B cell (primary cell): ENCODE measurements around the gene ZBTB33. TPM values are rescaled to one million over a fixed set of nuclear protein-coding genes. Genes with fewer than 3 reads are reported as not detected.

Experiments used
- ATAC-seq: fragments of 200-7000 bp; cut with Tn5 transposase; one replicate; pipeline ENCODE4 v1.10.0; 2021; ENCODE audit warnings: low read depth, mild to moderate bottlenecking, moderate number of reproducible peaks, moderate library complexity
- CTCF ChIA-PET: fragments of 350-600 bp; sonication (Branson Sonifier 250); formaldehyde crosslinking; loops from one replicate; lab custom pipeline; 2021; ENCODE audit warnings: antibody characterized with exemption, inconsistent platforms; lab: Charles Lee
- POLR2A ChIA-PET: fragments of 350-600 bp; sonication (Branson Sonifier 250); formaldehyde crosslinking; loops from one replicate; lab custom pipeline; 2021; ENCODE audit warnings: antibody characterized with exemption; lab: Charles Lee
- DNase-seq: peaks from one replicate; pipeline ENCODE4 v3.0.0; 2013
- H2AFZ ChIP-seq: 2 replicates; pipeline ENCODE4 v1.6.1; 2012; ENCODE audit warnings: mild to moderate bottlenecking, low read depth, low read length; ENCODE audit not compliant: insufficient read depth, poor library complexity, severe bottlenecking
- H3K27ac ChIP-seq, 2 donors: 1 replicate in 1 of 2; 2 replicates in 1 of 2; pipeline ENCODE4 v1.5.1; 2012 to 2013; ENCODE audit warnings: low read length in 2 of 2, mild to moderate bottlenecking in 2 of 2, moderate library complexity in 1 of 2
- H3K27me3 ChIP-seq, 4 experiments: fragments of 200-600 bp in 1 of 4; sonication (generic) in 1 of 4; replicated peaks in 1 of 4; 1 replicate in 2 of 4; 2 replicates in 2 of 4; pipeline versions ENCODE4 v1.6.1 to v1.7.0; 2013 to 2016; ENCODE audit warnings: low read length in 3 of 4, mild to moderate bottlenecking in 2 of 4, mixed read lengths in 1 of 4, moderate library complexity in 1 of 4; ENCODE audit not compliant: insufficient read depth in 4 of 4, control insufficient read depth in 3 of 4; ENCODE audit errors: control extremely low read depth in 1 of 4
- H3K36me3 ChIP-seq, 2 experiments: replicated peaks in 1 of 2; 1 replicate in 1 of 2; 2 replicates in 1 of 2; pipeline versions ENCODE4 v1.6.1 to v1.7.1; 2013; ENCODE audit warnings: low read length in 1 of 2; ENCODE audit not compliant: insufficient read depth in 2 of 2, control insufficient read depth in 1 of 2; ENCODE audit errors: control extremely low read depth in 1 of 2, extremely low read depth in 1 of 2
- H3K4me1 ChIP-seq, 2 donors: fragments of 200-600 bp in 1 of 2; sonication (generic) in 1 of 2; 1 replicate in 1 of 2; 2 replicates in 1 of 2; pipeline versions ENCODE4 v1.5.1 to v1.6.1; 2013 to 2017; ENCODE audit warnings: low read length in 2 of 2; ENCODE audit not compliant: control insufficient read depth in 2 of 2, insufficient read depth in 2 of 2
- H3K4me2 ChIP-seq: replicated peaks from 2 replicates; pipeline ENCODE3; 2012; ENCODE audit warnings: mild to moderate bottlenecking, low read depth, low read length; ENCODE audit not compliant: poor library complexity, severe bottlenecking
- H3K4me3 ChIP-seq, 5 experiments: fragments of 200-600 bp in 1 of 5; sonication (generic) in 1 of 5; 1 replicate in 3 of 5; 2 replicates in 2 of 5; pipeline versions ENCODE4 v1.5.1 to v1.7.0; 2011 to 2016; ENCODE audit warnings: low read length in 4 of 5, mild to moderate bottlenecking in 4 of 5, low read depth in 2 of 5, control low read depth in 1 of 5, moderate library complexity in 1 of 5; ENCODE audit not compliant: insufficient read depth in 1 of 5; ENCODE audit errors: control extremely low read depth in 1 of 5, extremely low read depth in 1 of 5
- H3K79me2 ChIP-seq: fragments of 200-600 bp; sonication (generic); one replicate; pipeline ENCODE4 v1.6.0; 2016; ENCODE audit warnings: low read length; ENCODE audit not compliant: control insufficient read depth, insufficient read depth
- H3K9ac ChIP-seq: fragments of 200-600 bp; sonication (generic); 2 replicates; pipeline ENCODE4 v1.6.1; 2017; ENCODE audit warnings: mild to moderate bottlenecking, low read length, moderate library complexity
- H3K9me3 ChIP-seq, 3 donors: one replicate each; pipeline versions ENCODE4 v1.6.1 to v1.7.1; 2013; ENCODE audit warnings: low read length in 2 of 3; ENCODE audit not compliant: control insufficient read depth in 2 of 3, insufficient read depth in 1 of 3; ENCODE audit errors: control extremely low read depth in 1 of 3
- H4K20me1 ChIP-seq: 2 replicates; pipeline ENCODE4 v1.6.0; 2012; ENCODE audit warnings: mild to moderate bottlenecking, low read length; ENCODE audit not compliant: insufficient read depth, control insufficient read depth, poor library complexity, severe bottlenecking
- H3K27ac Mint-ChIP-seq: one replicate; pipeline ENCODE4 v1.8.0; 2021; ENCODE audit warnings: mixed read lengths
- H3K27me3 Mint-ChIP-seq: one replicate; pipeline ENCODE4 v1.8.0; 2021; ENCODE audit warnings: mixed read lengths
- H3K4me1 Mint-ChIP-seq: one replicate; pipeline ENCODE4 v1.8.0; 2021; ENCODE audit warnings: mixed read lengths
- H3K4me3 Mint-ChIP-seq: one replicate; pipeline ENCODE4 v1.8.0; 2021; ENCODE audit warnings: mixed read lengths
- H3K9me3 Mint-ChIP-seq: one replicate; pipeline ENCODE4 v1.8.0; 2022; ENCODE audit warnings: mixed read lengths; ENCODE audit not compliant: insufficient read depth
- EZH2 ChIP-seq: IDR thresholded peaks from 2 replicates; pipeline ENCODE4 v1.6.1; 2012; ENCODE audit warnings: borderline replicate concordance, low read depth, mild to moderate bottlenecking, moderate library complexity, low read length; ENCODE audit not compliant: insufficient read depth, poor library complexity, severe bottlenecking
- WGBS: methylation state at CpG from one replicate; pipeline ENCODE4 v1.1.5; 2013; ENCODE audit warnings: missing lambda C conversion rate; ENCODE audit not compliant: insufficient coverage; 5-methylcytosine and 5-hydroxymethylcytosine counted together
- intact Hi-C: fragments of 100-400 bp; cut with micrococcal nuclease; formaldehyde crosslinking; loops from one replicate; pipeline ENCODE4 v1.10.0; 2022
- polyA plus RNA-seq: library from polyadenylated mRNA; depleted of rRNA; stranded (reverse); fragments of >200 nt; gene quantifications from 2 replicates; pipeline ENCODE4 v1.2.3, GENCODE V29; 2012
- total RNA-seq, 2 donors: library from RNA; stranded (reverse); fragments of 120-200 nt in 1 of 2; gene quantifications; 1 replicate in 1 of 2; 2 replicates in 1 of 2; pipeline versions ENCODE4 v1.2.3 to v1.2.4, GENCODE V29; 2013 to 2022
- TF ChIP-seq, protein P1 (sequence below): fragments of 200-600 bp; IDR thresholded peaks from one replicate; pipeline ENCODE4 v1.8.0; 2022; ENCODE audit warnings: antibody characterized with exemption, mild to moderate bottlenecking

Gene ZBTB33
- total and polyA plus RNA-seq, 2 donors (not counting 1 experiment from before 2014, with no cell fraction given): 4.6 to 21.6 TPM

DNA sequence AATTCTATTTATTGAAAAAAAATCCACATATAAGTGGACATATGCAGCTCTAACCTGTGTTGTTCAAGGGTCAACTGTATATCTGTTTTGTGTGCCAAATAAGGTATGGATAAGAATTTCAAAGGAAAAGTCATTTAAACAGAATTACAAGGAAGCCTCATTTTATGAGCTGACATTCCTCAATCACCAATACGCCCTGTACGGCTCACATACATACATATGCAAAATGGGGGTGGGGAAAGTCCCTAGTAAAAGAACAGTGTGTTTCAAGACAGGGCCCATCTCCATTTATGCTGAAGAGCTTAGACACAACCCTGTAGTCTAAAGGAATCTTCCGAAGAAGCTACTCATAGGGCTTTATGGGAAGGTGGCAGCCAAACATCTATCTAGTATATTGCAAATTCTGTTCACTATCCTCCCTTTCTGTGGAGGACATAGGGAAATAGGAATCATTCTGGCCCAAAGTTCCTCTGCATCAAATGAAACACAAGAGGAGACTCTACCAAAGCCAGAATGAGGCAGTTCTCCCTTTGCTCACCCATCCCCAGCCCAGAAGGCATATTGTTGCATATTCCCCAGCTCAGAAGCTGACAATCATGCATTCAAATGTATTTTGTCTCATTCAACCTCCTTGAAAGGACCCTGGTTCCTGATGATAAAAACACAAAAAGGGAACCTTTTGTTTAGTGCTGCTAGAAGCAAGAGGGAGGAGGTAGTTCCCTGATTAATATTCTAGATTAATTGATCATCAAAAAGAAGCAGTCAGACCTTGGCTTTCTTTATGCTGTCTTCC lies 13.7 kb upstream of the ZBTB33 start:
- no peak overlapping the region for H3K4me2 ChIP-seq
- no peaks in the 10 kb centered on the region for H3K4me1 ChIP-seq
- ChIA-PET POLR2A (no interaction called here), CTCF (no interaction called here)
- no CpG with 5 or more reads among the region's 3 CpGs for WGBS
- H3K4me1 Mint-ChIP-seq: no peaks in the 10 kb centered on the region
- H3K9ac ChIP-seq: no peak overlapping the region
- H3K27ac ChIP-seq: no peak overlapping the region
- no peaks in the 10 kb centered on the region for H4K20me1 ChIP-seq
- no peak overlapping the region for H3K4me3 ChIP-seq
- no peaks in the 10 kb centered on the region for H3K9me3 Mint-ChIP-seq
- ATAC-seq (no peak), DNase-seq (no peak)
- no peaks in the 10 kb centered on the region for H3K27me3 Mint-ChIP-seq
- H2AFZ ChIP-seq: no peak overlapping the region
- H3K27me3 ChIP-seq: no peaks in the 10 kb centered on the region
- intact Hi-C loops: no loop called here
- no peak overlapping the region for H3K27ac Mint-ChIP-seq
- H3K9me3 ChIP-seq: no peaks in the 10 kb centered on the region
- peaks cover 3% of the 10 kb centered on the region for H3K79me2 ChIP-seq
- H3K36me3 ChIP-seq: peaks cover 0 to 3% of the 10 kb centered on the region in 2 experiments
- no peak overlapping the region for H3K4me3 Mint-ChIP-seq
- TF ChIP-seq, protein P1, sequence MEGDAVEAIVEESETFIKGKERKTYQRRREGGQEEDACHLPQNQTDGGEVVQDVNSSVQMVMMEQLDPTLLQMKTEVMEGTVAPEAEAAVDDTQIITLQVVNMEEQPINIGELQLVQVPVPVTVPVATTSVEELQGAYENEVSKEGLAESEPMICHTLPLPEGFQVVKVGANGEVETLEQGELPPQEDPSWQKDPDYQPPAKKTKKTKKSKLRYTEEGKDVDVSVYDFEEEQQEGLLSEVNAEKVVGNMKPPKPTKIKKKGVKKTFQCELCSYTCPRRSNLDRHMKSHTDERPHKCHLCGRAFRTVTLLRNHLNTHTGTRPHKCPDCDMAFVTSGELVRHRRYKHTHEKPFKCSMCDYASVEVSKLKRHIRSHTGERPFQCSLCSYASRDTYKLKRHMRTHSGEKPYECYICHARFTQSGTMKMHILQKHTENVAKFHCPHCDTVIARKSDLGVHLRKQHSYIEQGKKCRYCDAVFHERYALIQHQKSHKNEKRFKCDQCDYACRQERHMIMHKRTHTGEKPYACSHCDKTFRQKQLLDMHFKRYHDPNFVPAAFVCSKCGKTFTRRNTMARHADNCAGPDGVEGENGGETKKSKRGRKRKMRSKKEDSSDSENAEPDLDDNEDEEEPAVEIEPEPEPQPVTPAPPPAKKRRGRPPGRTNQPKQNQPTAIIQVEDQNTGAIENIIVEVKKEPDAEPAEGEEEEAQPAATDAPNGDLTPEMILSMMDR: no peak
- no peak for TF ChIP-seq EZH2

DNA sequence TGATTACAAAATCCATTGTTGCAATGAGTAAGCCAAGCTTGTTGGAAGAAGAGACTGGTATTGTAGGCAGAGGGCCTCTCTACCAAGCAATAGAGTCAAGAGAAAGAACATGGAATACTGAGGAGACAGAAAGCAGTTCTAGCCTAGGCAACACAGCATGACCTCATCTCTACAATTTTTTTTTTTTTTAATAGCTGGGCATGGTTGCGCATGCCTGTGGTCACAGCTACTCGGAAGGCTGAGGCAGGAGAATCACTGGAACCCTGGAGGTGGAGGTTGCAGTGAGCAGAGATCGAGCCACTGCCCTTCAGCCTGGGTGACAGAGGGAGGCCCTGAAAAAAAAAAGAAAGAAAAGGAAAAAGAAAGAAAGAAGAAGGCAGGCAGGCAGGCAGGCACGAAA lies 11.7 kb upstream of the ZBTB33 start:
- Mint-ChIP-seq H3K4me3 (no peak overlapping the region), H3K27me3 (no peaks in the 10 kb centered on the region), H3K4me1 (peaks cover 7% of the 10 kb centered on the region), H3K27ac (no peak overlapping the region), H3K9me3 (no peaks in the 10 kb centered on the region)
- Histone ChIP-seq H3K4me1 (peaks cover 0 to 4% of the 10 kb centered on the region in 2 donors), H3K4me3 (no peak overlapping the region), H3K79me2 (peaks cover 16% of the 10 kb centered on the region), H3K36me3 (peaks cover 0 to 3% of the 10 kb centered on the region in 2 experiments), H2AFZ (no peak overlapping the region), H3K9me3 (no peaks in the 10 kb centered on the region), H3K27me3 (no peaks in the 10 kb centered on the region), H3K27ac (no peak overlapping the region), H3K4me2 (no peak overlapping the region), H4K20me1 (no peaks in the 10 kb centered on the region), H3K9ac (no peak overlapping the region)
- 100% methylated on average over 1 of the region's 4 CpGs for WGBS
- intact Hi-C loops: no loop called here
- no peak for ATAC-seq
- TF ChIP-seq, protein P1: no peak
- TF ChIP-seq EZH2: no peak
- DNase-seq: no peak
- ChIA-PET CTCF (interaction anchor here (0.7 kb wide), 1 partner anchor 455 kb away, joined by 5 read pairs; no protein-coding TSS in a partner anchor), POLR2A (no interaction called here)
